Measurements from ENCODE around the gene NDUFS8. TPM values are rescaled to one million over a fixed set of nuclear protein-coding genes. Genes with fewer than 3 reads are reported as not detected.

The NDUFS8 gene
- total and polyA plus RNA-seq, 2 of the 13 experiments (the other 11 are each of a cell fraction or from before 2014, with no cell fraction given) = 96.7 to 158 TPM

DNA sequence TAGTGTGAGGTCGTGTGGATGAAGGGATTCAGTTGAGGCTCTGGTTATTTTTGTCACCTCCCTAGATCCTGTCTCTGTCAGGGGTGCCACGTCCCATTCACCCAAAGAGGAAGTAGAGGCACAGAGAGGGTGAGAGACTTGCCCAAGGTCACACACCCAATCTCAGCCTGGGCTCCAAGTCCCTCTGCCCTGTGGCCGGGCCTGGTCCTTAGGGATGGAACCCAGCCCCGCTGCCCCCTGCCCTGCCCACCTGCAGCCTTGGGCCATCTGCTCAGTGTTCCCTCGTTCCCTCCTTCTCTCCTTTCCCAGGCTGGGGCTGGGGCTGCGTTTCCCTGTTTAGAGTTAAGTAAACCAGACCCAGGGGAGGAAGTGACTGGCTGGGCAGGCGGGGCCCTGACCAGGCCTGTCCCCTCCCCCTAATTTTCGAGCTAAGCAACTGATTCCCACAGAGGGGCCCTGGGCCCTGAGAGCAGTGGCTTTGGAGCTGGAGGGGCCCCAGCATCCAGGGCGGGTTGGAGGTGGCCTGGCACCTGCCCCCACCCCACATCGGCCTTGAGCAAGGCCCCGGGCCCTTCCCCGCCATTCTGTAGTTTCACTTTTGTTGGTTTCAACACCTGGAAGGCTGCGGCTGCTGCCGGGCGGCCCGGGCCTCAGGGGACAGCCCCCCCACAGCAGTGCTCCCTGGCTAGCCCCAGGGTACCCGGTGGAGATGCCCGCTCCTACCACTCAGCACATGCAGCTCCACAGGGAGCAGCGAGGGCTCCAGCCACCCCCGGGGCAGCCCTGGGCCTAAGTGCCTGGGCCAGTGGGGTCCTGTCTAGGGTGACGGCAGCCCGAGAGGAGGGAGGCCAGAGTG, 9.8 kb downstream of the NDUFS8 start (continued):
- TF ChIP-seq, protein P1, sequence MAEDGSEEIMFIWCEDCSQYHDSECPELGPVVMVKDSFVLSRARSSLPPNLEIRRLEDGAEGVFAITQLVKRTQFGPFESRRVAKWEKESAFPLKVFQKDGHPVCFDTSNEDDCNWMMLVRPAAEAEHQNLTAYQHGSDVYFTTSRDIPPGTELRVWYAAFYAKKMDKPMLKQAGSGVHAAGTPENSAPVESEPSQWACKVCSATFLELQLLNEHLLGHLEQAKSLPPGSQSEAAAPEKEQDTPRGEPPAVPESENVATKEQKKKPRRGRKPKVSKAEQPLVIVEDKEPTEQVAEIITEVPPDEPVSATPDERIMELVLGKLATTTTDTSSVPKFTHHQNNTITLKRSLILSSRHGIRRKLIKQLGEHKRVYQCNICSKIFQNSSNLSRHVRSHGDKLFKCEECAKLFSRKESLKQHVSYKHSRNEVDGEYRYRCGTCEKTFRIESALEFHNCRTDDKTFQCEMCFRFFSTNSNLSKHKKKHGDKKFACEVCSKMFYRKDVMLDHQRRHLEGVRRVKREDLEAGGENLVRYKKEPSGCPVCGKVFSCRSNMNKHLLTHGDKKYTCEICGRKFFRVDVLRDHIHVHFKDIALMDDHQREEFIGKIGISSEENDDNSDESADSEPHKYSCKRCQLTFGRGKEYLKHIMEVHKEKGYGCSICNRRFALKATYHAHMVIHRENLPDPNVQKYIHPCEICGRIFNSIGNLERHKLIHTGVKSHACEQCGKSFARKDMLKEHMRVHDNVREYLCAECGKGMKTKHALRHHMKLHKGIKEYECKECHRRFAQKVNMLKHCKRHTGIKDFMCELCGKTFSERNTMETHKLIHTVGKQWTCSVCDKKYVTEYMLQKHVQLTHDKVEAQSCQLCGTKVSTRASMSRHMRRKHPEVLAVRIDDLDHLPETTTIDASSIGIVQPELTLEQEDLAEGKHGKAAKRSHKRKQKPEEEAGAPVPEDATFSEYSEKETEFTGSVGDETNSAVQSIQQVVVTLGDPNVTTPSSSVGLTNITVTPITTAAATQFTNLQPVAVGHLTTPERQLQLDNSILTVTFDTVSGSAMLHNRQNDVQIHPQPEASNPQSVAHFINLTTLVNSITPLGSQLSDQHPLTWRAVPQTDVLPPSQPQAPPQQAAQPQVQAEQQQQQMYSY (CRISPR knock-in tag; IDR thresholded peaks at IDR 0.05) = 0 out of 2 replicates have a peak, but pooled peaks have one; percentile 18
- TF ChIP-seq KDM6A (CRISPR knock-in tag; IDR thresholded peaks at IDR 0.05; ENCODE audit: low read depth) = 0 out of 2 replicates have a peak, but pooled peaks have one; percentile 27
- TF ChIP-seq TARDBP (CRISPR knock-in tag; IDR thresholded peaks at IDR 0.05) = peak; percentile 44; the same call in 1 of the 2 replicates
- peak; percentile 84; the same call in 1 of the 2 replicates for TF ChIP-seq ZNF430 (CRISPR knock-in tag; IDR thresholded peaks at IDR 0.05)
- no peak for TF ChIP-seq ZNF660 (CRISPR knock-in tag; IDR thresholded peaks at IDR 0.05; ENCODE audit: borderline replicate concordance, low read depth)
- peak; percentile 56 for TF ChIP-seq MYC (CRISPR knock-in tag; IDR thresholded peaks at IDR 0.05; ENCODE audit: borderline replicate concordance)
- TF ChIP-seq ISL2 (CRISPR knock-in tag; IDR thresholded peaks at IDR 0.05) = peak; percentile 52; the same call in 1 of the 2 replicates
- TF ChIP-seq, protein P2, sequence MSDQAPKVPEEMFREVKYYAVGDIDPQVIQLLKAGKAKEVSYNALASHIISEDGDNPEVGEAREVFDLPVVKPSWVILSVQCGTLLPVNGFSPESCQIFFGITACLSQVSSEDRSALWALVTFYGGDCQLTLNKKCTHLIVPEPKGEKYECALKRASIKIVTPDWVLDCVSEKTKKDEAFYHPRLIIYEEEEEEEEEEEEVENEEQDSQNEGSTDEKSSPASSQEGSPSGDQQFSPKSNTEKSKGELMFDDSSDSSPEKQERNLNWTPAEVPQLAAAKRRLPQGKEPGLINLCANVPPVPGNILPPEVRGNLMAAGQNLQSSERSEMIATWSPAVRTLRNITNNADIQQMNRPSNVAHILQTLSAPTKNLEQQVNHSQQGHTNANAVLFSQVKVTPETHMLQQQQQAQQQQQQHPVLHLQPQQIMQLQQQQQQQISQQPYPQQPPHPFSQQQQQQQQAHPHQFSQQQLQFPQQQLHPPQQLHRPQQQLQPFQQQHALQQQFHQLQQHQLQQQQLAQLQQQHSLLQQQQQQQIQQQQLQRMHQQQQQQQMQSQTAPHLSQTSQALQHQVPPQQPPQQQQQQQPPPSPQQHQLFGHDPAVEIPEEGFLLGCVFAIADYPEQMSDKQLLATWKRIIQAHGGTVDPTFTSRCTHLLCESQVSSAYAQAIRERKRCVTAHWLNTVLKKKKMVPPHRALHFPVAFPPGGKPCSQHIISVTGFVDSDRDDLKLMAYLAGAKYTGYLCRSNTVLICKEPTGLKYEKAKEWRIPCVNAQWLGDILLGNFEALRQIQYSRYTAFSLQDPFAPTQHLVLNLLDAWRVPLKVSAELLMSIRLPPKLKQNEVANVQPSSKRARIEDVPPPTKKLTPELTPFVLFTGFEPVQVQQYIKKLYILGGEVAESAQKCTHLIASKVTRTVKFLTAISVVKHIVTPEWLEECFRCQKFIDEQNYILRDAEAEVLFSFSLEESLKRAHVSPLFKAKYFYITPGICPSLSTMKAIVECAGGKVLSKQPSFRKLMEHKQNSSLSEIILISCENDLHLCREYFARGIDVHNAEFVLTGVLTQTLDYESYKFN (CRISPR knock-in tag; conservative IDR thresholded peaks at IDR 0.05) = no peak
- TF ChIP-seq NCOA1 (CRISPR knock-in tag; IDR thresholded peaks at IDR 0.05) = peak; percentile 73; the same call in 1 of the 2 replicates
- no peak for TF ChIP-seq ZNF33B (CRISPR knock-in tag; IDR thresholded peaks at IDR 0.05)
- TF ChIP-seq ATF7-NPFF (CRISPR knock-in tag; IDR thresholded peaks at IDR 0.05; ENCODE audit: low read depth) = peak; percentile 45; the same call in 1 of the 2 replicates
- TF ChIP-seq, protein P3, sequence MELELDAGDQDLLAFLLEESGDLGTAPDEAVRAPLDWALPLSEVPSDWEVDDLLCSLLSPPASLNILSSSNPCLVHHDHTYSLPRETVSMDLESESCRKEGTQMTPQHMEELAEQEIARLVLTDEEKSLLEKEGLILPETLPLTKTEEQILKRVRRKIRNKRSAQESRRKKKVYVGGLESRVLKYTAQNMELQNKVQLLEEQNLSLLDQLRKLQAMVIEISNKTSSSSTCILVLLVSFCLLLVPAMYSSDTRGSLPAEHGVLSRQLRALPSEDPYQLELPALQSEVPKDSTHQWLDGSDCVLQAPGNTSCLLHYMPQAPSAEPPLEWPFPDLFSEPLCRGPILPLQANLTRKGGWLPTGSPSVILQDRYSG (CRISPR knock-in tag; IDR thresholded peaks at IDR 0.05) = no peak
- TF ChIP-seq, protein P4, sequence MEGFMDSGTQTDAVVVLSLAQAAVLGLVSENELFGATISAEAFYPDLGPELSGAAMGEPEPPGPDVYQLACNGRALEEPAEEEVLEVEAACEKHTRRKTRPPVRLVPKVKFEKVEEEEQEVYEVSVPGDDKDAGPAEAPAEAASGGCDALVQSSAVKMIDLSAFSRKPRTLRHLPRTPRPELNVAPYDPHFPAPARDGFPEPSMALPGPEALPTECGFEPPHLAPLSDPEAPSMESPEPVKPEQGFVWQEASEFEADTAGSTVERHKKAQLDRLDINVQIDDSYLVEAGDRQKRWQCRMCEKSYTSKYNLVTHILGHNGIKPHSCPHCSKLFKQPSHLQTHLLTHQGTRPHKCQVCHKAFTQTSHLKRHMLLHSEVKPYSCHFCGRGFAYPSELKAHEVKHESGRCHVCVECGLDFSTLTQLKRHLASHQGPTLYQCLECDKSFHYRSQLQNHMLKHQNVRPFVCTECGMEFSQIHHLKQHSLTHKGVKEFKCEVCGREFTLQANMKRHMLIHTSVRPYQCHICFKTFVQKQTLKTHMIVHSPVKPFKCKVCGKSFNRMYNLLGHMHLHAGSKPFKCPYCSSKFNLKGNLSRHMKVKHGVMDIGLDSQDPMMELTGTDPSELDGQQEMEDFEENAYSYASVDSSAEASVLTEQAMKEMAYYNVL (CRISPR knock-in tag; IDR thresholded peaks at IDR 0.05; ENCODE audit: borderline replicate concordance) = peak; percentile 44; the same call in 1 of the 2 replicates
- TF ChIP-seq ZFP91 (CRISPR knock-in tag; IDR thresholded peaks at IDR 0.05; ENCODE audit: borderline replicate concordance) = peak; percentile 33; the same call in 1 of the 2 replicates
- peak; percentile 71; the same call in 1 of the 2 replicates for TF ChIP-seq ARNT2 (CRISPR knock-in tag; IDR thresholded peaks at IDR 0.05; ENCODE audit: low read depth)
